ENCODE measurements around the gene GRK1. TPM values are rescaled to one million over a fixed set of nuclear protein-coding genes. Genes with fewer than 3 reads are reported as not detected.

Gene GRK1
- polyA plus RNA-seq, 2 donors = not detected

DNA sequence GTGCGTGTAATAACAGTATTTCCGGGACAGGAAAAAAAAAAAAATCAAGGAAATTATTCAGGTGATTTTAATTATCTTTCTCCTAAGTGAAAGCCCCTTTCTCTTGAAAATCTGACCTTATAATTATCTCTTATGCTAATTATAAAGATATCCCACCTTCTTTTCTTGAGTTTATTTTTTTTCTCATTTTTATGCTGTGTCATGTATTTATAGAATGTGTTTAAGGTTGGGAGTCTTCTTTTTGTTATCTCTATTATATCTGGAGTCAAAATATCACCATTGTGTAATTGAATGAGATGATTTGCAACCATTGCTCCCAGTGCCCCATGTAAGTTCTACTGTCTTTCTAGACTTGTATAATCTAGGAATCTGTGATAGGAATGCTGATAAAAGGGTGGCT, 95.1 kb downstream of the GRK1 start:
- Histone ChIP-seq H3K4me1 (ENCODE audit: control insufficient read depth in 2 of 2, insufficient read depth in 2 of 2, low read length in 1 of 2) (peaks cover 3 to 5% of the 10 kb centered on the region in 2 donors), H3K27me3 (ENCODE audit: control insufficient read depth in 1 of 2, insufficient read depth in 2 of 2, low read length in 2 of 2) (no peaks in the 10 kb centered on the region), H3K36me3 (ENCODE audit: control insufficient read depth in 2 of 2, insufficient read depth in 2 of 2, low read length in 1 of 2) (no peaks in the 10 kb centered on the region), H3K27ac (ENCODE audit: low read depth in 2 of 2, low read length in 1 of 2) (no peak overlapping the region), H3K4me3 (ENCODE audit: low read depth in 1 of 2, low read length in 2 of 2) (no peak overlapping the region), H3K9me3 (ENCODE audit: control insufficient read depth in 2 of 2, insufficient read depth in 1 of 2, low read depth in 1 of 2, low read length in 1 of 2) (no peaks in the 10 kb centered on the region)
- 77 to 87% methylated on average over 2 of the region's 2 CpGs for WGBS, 2 donors

DNA sequence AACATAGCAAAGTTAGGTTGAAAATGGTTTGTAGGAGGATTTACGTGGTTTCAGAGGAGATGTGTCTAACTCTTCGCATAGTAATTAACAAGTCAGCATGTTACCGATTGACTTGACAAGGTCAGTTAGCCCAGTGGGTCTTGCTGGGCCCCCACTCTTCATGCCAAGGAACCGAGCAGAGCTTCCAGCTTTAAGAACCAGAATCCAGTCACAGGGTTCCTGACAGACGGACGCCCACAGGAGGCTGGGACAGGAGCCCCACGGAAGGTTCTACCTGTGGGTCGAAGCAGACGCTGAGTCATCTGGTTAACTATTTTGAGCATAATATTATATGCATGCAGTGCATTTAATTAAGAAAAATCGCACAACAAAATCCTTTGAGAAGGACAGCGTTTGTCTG, 95.5 kb downstream of the GRK1 start:
- no peak overlapping the region for H3K4me3 ChIP-seq (ENCODE audit: low read depth in 1 of 2, low read length in 2 of 2)
- H3K9me3 ChIP-seq (ENCODE audit: control insufficient read depth in 2 of 2, insufficient read depth in 1 of 2, low read depth in 1 of 2, low read length in 1 of 2) = no peaks in the 10 kb centered on the region
- no peaks in the 10 kb centered on the region for H3K36me3 ChIP-seq (ENCODE audit: control insufficient read depth in 2 of 2, insufficient read depth in 2 of 2, low read length in 1 of 2)
- peaks cover 3 to 5% of the 10 kb centered on the region in 2 donors for H3K4me1 ChIP-seq (ENCODE audit: control insufficient read depth in 2 of 2, insufficient read depth in 2 of 2, low read length in 1 of 2)
- no peaks in the 10 kb centered on the region for H3K27me3 ChIP-seq (ENCODE audit: control insufficient read depth in 1 of 2, insufficient read depth in 2 of 2, low read length in 2 of 2)
- 82 to 83% methylated on average over 11 of the region's 11 CpGs for WGBS, 2 donors
- H3K27ac ChIP-seq (ENCODE audit: low read depth in 2 of 2, low read length in 1 of 2) = no peak overlapping the region

DNA sequence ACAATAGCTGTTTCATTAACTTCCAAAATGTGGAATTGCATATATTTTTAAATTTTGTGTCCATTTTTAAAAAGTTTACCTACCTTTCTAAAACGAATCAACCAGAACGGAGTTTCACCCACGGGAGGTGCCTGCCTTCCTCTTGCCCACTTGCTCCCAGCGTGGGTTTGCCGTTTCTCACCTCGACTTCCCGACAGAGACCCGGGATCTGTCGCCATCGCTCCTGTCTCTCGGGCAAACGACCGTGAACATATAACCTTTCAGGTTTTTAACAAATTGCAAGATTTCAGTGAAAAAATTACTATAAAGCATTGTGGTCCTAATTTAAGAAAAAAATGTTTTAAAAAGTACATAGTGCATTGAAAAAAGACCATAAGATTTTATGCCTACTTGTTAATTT, 96.2 kb downstream of the GRK1 start:
- Histone ChIP-seq H3K9me3 (ENCODE audit: control insufficient read depth in 2 of 2, insufficient read depth in 1 of 2, low read depth in 1 of 2, low read length in 1 of 2) (no peaks in the 10 kb centered on the region), H3K27me3 (ENCODE audit: control insufficient read depth in 1 of 2, insufficient read depth in 2 of 2, low read length in 2 of 2) (no peaks in the 10 kb centered on the region), H3K27ac (ENCODE audit: low read depth in 2 of 2, low read length in 1 of 2) (no peak overlapping the region), H3K4me1 (ENCODE audit: control insufficient read depth in 2 of 2, insufficient read depth in 2 of 2, low read length in 1 of 2) (peaks cover 3 to 5% of the 10 kb centered on the region in 2 donors), H3K36me3 (ENCODE audit: control insufficient read depth in 2 of 2, insufficient read depth in 2 of 2, low read length in 1 of 2) (no peaks in the 10 kb centered on the region), H3K4me3 (ENCODE audit: low read depth in 1 of 2, low read length in 2 of 2) (no peak overlapping the region)
- 85 to 89% methylated on average over 13 of the region's 13 CpGs for WGBS, 2 donors

DNA sequence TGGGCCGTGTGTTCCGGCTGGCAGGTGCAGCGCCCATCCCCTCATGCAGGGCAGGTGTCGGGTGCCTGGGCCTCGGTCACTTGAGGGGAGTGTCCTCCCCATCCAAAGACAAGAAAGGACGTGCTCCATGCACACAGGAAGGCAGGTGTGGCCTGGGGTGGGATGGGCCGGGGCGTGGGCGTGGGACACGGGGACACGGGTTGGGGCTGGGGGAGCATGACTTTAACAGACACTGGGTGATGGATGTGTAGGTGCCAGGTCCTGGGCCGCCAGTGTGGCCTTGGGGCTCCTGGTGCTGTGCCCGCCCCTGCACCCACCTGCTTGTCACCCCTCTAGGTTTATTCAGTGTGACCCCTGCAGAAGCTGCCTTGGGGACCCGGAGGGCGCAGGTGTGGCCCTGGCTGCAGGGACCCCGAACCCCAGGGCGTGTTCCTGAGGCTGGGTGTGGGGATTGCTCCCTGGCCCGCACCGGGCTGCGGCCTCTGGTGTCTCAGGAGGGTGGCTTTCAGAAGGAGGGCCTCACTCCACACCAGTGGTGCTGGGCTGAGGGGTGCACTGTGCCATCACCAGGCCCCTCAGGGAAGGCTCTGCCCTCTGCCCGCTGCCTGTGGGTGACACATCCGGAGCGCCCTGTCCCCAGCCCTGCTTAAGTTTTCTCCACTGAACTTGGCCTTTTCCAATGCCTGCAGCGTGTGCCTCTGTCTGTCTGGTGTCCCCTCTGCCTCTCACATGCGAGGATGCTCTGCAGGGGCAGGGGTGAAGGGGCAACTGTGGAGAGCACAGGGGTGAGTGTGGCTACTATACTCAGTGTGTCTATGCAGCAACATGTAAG, 97.2 kb downstream of the GRK1 start:
- no peak overlapping the region for H3K4me3 ChIP-seq (ENCODE audit: low read depth in 1 of 2, low read length in 2 of 2)
- 81 to 82% methylated on average over 25 of the region's 25 CpGs for WGBS, 2 donors
- H3K27ac ChIP-seq (ENCODE audit: low read depth in 2 of 2, low read length in 1 of 2) = no peak overlapping the region
- peaks cover 0 to 3% of the 10 kb centered on the region in 2 donors for H3K4me1 ChIP-seq (ENCODE audit: control insufficient read depth in 2 of 2, insufficient read depth in 2 of 2, low read length in 1 of 2)
- H3K36me3 ChIP-seq (ENCODE audit: control insufficient read depth in 2 of 2, insufficient read depth in 2 of 2, low read length in 1 of 2) = peaks cover 0 to 2% of the 10 kb centered on the region in 2 donors
- H3K27me3 ChIP-seq (ENCODE audit: control insufficient read depth in 1 of 2, insufficient read depth in 2 of 2, low read length in 2 of 2) = no peaks in the 10 kb centered on the region
- H3K9me3 ChIP-seq (ENCODE audit: control insufficient read depth in 2 of 2, insufficient read depth in 1 of 2, low read depth in 1 of 2, low read length in 1 of 2) = no peaks in the 10 kb centered on the region

DNA sequence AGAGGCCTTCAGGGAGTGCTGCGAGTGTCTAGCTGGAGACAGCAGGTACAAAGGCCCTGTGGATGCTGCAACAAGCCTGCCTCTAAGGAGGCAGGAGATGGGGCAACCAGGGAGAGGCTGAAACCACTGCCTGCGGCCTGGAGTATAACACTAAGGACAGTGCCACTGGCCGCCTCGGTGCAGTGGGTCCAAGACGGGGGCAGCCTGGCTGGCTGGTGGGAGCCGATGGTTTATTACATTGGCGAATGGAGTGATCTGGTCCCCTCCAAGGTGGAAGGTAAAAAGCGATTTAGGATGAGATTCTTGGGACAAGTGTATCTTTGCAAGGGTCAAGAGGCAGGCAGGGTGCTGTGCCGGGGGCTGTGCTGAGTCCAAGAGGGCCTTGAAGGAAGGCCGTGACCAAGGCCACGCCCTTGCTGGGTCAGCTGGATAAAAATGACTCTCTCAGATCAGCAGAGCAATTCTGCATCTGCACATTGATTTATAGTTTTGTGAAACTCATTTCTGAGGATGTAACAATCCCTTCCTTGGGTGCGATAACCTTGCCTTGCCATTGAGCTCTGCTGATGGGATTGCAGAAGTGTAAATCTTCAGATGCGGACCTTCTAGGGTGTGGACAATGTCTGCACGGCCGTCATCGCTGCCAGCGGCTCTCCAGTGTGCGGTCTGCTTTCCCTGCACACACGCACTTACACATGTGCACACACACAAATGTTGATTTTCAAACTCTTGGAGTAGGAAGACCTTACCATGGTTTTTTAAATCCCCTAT, 98.0 kb downstream of the GRK1 start:
- H3K4me3 ChIP-seq (ENCODE audit: low read depth in 1 of 2, low read length in 2 of 2) = no peak overlapping the region

DNA sequence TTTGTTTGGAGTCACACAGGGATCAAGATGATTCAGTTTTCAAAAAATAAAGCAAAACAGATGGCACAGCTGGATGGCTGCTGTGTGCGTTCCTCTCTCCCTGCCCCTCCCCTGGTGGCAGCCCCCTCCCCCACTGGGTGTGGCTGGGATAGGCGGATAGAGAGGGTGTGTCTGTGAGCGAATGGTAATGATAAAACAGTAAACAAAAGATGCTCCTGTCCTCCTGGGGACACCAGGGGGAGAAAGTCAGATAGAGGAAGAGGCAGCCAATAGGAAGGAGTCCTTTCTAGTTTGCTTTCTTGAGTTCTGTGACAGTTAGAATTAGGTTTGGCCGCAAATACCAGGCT, 98.5 kb downstream of the GRK1 start:
- Histone ChIP-seq H3K4me3 (ENCODE audit: low read depth in 1 of 2, low read length in 2 of 2) (no peak overlapping the region), H3K36me3 (ENCODE audit: control insufficient read depth in 2 of 2, insufficient read depth in 2 of 2, low read length in 1 of 2) (peaks cover 0 to 2% of the 10 kb centered on the region in 2 donors), H3K27me3 (ENCODE audit: control insufficient read depth in 1 of 2, insufficient read depth in 2 of 2, low read length in 2 of 2) (no peaks in the 10 kb centered on the region), H3K9me3 (ENCODE audit: control insufficient read depth in 2 of 2, insufficient read depth in 1 of 2, low read depth in 1 of 2, low read length in 1 of 2) (no peaks in the 10 kb centered on the region), H3K4me1 (ENCODE audit: control insufficient read depth in 2 of 2, insufficient read depth in 2 of 2, low read length in 1 of 2) (no peaks in the 10 kb centered on the region), H3K27ac (ENCODE audit: low read depth in 2 of 2, low read length in 1 of 2) (no peak overlapping the region)
- WGBS, 2 donors = 50 to 51% methylated on average over 4 of the region's 4 CpGs

More for the DNA sequence above, 98.0 kb downstream of the GRK1 start:
- Histone ChIP-seq H3K27ac (ENCODE audit: low read depth in 2 of 2, low read length in 1 of 2) (no peak overlapping the region), H3K4me1 (ENCODE audit: control insufficient read depth in 2 of 2, insufficient read depth in 2 of 2, low read length in 1 of 2) (no peaks in the 10 kb centered on the region), H3K36me3 (ENCODE audit: control insufficient read depth in 2 of 2, insufficient read depth in 2 of 2, low read length in 1 of 2) (peaks cover 0 to 2% of the 10 kb centered on the region in 2 donors), H3K9me3 (ENCODE audit: control insufficient read depth in 2 of 2, insufficient read depth in 1 of 2, low read depth in 1 of 2, low read length in 1 of 2) (no peaks in the 10 kb centered on the region), H3K27me3 (ENCODE audit: control insufficient read depth in 1 of 2, insufficient read depth in 2 of 2, low read length in 2 of 2) (no peaks in the 10 kb centered on the region)
- WGBS, 2 donors = 82 to 85% methylated on average over 19 of the region's 19 CpGs

DNA sequence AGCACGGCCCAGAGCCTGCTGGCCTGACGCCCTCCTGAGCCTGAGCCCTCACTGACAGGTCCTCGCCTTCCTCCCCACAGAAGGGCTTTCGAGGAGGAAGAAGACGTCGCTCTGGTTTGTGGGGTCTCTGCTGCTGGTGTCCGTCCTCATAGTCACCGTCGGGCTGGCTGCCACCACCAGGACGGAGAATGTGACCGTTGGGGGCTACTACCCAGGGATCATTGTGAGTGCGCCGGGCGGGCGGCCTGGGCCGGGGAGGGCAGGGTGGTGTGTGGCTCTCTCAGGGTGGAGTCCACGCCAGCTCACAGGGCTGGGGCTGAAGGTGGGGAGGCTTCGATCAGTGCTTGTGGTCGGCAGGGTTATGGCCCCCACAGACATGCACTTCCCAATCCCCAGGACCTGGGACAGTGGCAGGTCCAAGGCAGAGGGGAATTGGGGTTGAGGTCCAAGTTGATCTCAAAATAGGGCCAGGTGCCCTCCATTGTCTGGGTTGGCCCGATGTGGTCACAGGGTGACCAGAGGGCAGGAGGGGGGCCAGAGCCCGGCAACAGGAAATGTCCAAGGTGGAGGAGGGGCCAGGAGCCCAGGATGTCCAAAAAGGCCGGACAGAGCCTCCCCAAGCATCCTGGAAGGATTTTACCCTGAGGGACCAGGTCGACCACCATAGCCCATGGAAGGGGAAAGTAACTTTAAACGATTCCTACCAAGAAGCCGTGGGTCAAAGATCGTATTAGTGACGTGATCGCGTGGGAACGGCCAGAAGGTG, 99.2 kb downstream of the GRK1 start:
- Histone ChIP-seq H3K27me3 (ENCODE audit: control insufficient read depth in 1 of 2, insufficient read depth in 2 of 2, low read length in 2 of 2) (no peaks in the 10 kb centered on the region), H3K9me3 (ENCODE audit: control insufficient read depth in 2 of 2, insufficient read depth in 1 of 2, low read depth in 1 of 2, low read length in 1 of 2) (no peaks in the 10 kb centered on the region), H3K4me3 (ENCODE audit: low read depth in 1 of 2, low read length in 2 of 2) (no peak overlapping the region), H3K4me1 (ENCODE audit: control insufficient read depth in 2 of 2, insufficient read depth in 2 of 2, low read length in 1 of 2) (no peaks in the 10 kb centered on the region), H3K36me3 (ENCODE audit: control insufficient read depth in 2 of 2, insufficient read depth in 2 of 2, low read length in 1 of 2) (peaks cover 0 to 2% of the 10 kb centered on the region in 2 donors), H3K27ac (ENCODE audit: low read depth in 2 of 2, low read length in 1 of 2) (no peak overlapping the region)
- whole genome bisulfite sequencing, 2 donors = 84 to 87% methylated on average over 30 of the region's 30 CpGs

DNA sequence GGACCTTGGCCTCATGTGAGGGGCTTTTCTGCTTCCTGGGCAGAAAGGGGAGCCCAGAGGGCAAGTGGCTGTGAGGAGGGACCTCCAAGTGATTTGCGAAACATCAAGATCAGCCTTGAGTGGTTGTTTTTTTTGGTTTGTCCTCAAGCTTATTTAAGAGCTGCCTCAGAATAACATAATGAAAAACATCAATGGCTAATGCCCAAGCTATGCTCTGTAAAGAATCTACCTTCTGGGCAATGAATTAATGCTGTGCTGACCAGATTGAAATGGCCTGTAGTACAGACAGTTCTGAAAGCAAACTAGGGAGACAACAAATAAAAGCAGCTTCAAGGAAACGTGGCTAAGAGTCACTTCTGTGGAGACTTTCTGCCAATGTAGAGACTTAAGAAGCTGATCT, 100.3 kb downstream of the GRK1 start:
- no peak overlapping the region for H3K27ac ChIP-seq (ENCODE audit: low read depth in 2 of 2, low read length in 1 of 2)

DNA sequence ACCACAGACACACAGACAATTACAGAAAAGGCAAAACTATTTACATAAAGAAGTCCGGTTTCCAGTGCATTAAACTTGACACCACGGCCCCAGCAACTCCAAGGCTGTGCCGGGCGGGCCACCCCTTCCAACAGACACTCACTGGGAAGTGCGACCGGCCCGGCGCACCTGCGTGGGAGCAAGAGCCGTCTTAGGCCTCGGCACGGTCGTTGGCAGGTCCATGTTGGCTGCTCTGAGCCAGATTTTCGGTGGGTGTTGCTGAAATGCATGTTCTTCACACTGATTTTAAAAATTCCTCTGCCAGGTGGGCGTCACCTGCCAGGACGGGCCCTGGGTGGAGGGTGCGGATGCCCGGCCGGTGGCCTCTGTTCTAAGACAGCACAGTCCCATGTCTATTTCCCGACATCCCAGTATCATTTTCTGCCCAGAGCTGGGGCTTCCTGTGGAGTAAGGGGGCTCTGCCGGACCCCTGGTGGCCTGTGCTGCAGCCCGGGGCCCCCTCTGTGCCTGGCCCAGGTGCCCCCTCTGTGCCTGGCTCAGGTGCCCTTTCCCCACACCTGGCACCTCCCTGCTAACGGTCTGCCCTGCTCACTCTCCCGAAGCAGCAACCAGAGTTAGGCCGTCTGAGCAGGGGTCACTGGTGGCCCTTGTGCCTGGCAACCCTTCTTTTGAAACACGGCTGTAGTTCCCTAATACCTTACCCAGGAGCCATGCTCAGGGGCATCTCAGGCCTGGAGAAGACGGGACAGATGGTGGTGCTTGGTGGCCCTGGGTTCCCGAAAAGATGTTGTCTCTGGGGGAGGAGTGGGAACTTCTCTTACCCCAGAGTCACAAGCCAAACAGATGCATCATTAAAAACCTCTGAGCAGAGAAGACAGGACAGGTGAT, 101.2 kb downstream of the GRK1 start:
- Histone ChIP-seq H3K36me3 (ENCODE audit: control insufficient read depth in 2 of 2, insufficient read depth in 2 of 2, low read length in 1 of 2) (peaks cover 0 to 2% of the 10 kb centered on the region in 2 donors), H3K4me1 (ENCODE audit: control insufficient read depth in 2 of 2, insufficient read depth in 2 of 2, low read length in 1 of 2) (no peaks in the 10 kb centered on the region), H3K27me3 (ENCODE audit: control insufficient read depth in 1 of 2, insufficient read depth in 2 of 2, low read length in 2 of 2) (no peaks in the 10 kb centered on the region), H3K27ac (ENCODE audit: low read depth in 2 of 2, low read length in 1 of 2) (no peak overlapping the region), H3K9me3 (ENCODE audit: control insufficient read depth in 2 of 2, insufficient read depth in 1 of 2, low read depth in 1 of 2, low read length in 1 of 2) (no peaks in the 10 kb centered on the region), H3K4me3 (ENCODE audit: low read depth in 1 of 2, low read length in 2 of 2) (no peak overlapping the region)
- 90% methylated on average over 28 of the region's 28 CpGs for WGBS, 2 donors

More for the DNA sequence above, 100.3 kb downstream of the GRK1 start:
- H3K4me1 ChIP-seq (ENCODE audit: control insufficient read depth in 2 of 2, insufficient read depth in 2 of 2, low read length in 1 of 2) = no peaks in the 10 kb centered on the region
- peaks cover 0 to 2% of the 10 kb centered on the region in 2 donors for H3K36me3 ChIP-seq (ENCODE audit: control insufficient read depth in 2 of 2, insufficient read depth in 2 of 2, low read length in 1 of 2)
- H3K27me3 ChIP-seq (ENCODE audit: control insufficient read depth in 1 of 2, insufficient read depth in 2 of 2, low read length in 2 of 2) = no peaks in the 10 kb centered on the region
- H3K4me3 ChIP-seq (ENCODE audit: low read depth in 1 of 2, low read length in 2 of 2) = no peak overlapping the region
- H3K9me3 ChIP-seq (ENCODE audit: control insufficient read depth in 2 of 2, insufficient read depth in 1 of 2, low read depth in 1 of 2, low read length in 1 of 2) = no peaks in the 10 kb centered on the region
- 78 to 84% methylated on average over 2 of the region's 2 CpGs for WGBS, 2 donors
